GM11168 (cell line): ENCODE measurements around the gene CEACAM4.
"Not testable (repeated sequence)": the region's sequence is repeated elsewhere in the genome, so short reads cannot be mapped to it uniquely, and the experiment has no call there.

Experiments
- in situ Hi-C: fragments of 300-500 bp; cut with MboI; formaldehyde crosslinking; loops from one replicate; pipeline ENCODE4 v1.12.0; 2022; ENCODE audit warnings: low sequenced_read_pairs; ENCODE audit not compliant: unreplicated experiment

CEACAM4 gene

GRCh38 chr19:41587101-41587837 lies 39.6 kb downstream of the CEACAM4 start:
- in situ Hi-C loops, result no loop called here

DNA sequence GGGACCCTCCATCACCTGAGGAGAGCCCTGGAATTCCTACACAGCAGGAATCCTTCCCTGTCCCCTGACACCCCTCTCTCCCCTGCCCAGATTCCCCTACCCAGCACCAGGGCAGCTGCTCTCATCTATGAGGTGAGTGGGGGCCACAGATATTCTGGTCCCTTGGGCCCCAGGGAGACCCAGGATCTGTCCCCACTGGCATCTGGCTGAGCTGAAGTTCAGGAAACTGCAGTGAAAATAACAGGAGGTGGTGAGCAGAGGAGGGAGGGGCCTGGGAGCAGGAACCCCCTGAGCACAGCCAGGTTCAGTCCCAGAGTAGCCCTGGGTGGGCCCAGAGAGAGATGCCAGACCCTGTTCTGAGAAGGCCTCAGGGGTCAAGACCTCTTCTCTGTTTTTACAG lies 40.8 kb downstream of the CEACAM4 start:
- in situ Hi-C loops, result no loop called here

GRCh38 chr19:41584931-41585330 lies 41.9 kb downstream of the CEACAM4 start:
- in situ Hi-C loops, result no loop called here

DNA sequence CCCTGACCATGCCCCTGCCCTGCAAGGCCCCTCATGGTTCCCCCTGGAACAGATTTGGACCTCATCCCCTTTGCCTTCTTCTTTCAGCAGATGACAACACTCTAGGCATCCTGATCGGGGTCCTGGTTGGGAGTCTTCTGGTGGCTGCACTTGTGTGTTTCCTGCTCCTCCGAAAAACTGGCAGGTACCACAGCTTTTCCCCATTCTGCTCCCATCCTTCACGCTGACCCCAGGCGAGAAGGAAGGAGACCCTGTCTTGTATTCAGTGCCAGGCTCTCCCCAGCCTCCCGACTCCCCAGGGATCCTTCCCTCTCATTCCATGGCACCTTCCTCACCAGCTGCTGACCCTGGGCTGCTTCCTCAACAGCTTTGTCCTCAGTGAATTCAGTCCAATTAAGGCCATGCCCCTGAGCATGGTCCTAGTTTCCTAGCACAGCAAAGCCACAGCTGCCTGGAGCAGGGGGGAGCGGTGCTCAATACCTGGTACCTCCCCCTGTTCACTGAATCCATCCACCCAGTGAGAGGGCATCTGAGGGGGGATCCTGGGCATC lies 42.5 kb downstream of the CEACAM4 start:
- in situ Hi-C loops, result no loop called here

DNA sequence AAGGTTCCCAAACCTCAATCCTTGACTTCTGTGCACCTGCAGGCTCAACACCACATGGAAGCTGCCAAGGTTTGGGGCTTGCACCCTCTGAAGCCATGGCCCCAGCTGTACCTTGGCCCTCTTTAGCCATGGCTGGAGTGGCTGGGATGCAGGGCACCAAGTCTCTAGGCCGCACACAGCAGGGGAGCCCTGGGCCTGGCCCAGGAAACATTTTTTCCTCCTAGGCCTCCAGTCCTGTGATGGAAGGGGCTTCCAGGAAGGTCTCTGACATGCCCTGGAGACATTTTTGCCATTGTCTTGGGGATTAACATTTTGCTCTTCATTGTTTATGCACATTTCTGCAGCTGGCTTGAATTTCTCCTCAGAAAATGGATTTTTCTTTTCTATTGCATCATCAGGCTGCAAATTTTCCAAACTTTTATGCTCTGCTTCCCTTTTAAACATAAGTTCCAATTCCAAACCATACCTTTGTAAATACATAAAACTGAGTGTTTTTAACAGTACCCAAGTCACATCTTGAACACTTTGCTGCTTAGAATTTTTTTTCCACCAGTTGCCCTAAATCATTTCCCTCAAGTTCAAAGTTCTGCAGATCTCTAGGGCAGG lies 44.2 kb downstream of the CEACAM4 start:
- in situ Hi-C loops, result not testable (repeated sequence)

DNA sequence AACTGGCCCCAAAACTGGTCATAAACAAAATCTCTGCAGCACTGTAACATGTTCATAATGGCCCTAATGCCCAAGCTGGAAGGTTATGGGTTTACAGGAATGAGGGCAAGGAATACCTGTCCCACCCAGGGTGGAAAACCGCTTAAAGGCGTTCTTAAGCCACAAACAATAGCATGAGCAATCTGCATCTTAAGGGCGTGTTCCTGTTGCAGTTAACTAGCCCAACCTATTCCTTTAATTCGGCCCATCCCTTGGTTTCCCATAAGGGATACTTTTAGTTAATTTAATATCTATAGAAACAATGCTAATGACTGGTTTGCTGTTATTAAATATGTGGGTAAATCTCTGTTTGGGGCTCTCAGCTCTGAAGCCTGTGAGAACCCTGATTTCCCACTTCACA lies 45.8 kb downstream of the CEACAM4 start:
- in situ Hi-C loops, result not testable (repeated sequence)

- in situ Hi-C loops, result loop anchor here (10.0 kb wide), 1 partner anchor 134 kb away; the partner anchor contains the start of gene ERICH4
These were observed 48.0 kb downstream of the CEACAM4 start for GRCh38 chr19:41578886-41579285.

DNA sequence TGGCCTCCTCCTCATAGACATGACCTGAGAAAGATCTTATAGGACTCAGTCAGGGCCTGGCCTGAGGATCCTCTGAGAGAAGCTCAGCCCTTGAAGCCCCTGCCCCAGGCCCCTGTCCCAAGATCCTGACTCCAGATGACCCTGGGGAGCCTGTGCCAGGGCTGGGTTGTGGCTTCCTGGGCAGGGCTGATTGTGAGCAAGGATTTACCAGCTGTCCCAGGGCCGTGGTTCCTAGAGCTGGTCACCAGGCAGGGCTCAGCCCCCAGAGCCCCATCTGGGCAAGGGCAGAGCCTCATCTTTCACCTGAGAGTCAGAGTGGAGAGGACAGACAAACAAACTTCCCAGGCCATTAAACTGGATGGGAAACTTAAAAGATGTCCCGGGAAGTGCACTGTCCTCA lies 49.0 kb downstream of the CEACAM4 start:
- in situ Hi-C loops, result loop anchor here (10.0 kb wide), 1 partner anchor 133 kb away; the partner anchor contains the start of gene ERICH4

DNA sequence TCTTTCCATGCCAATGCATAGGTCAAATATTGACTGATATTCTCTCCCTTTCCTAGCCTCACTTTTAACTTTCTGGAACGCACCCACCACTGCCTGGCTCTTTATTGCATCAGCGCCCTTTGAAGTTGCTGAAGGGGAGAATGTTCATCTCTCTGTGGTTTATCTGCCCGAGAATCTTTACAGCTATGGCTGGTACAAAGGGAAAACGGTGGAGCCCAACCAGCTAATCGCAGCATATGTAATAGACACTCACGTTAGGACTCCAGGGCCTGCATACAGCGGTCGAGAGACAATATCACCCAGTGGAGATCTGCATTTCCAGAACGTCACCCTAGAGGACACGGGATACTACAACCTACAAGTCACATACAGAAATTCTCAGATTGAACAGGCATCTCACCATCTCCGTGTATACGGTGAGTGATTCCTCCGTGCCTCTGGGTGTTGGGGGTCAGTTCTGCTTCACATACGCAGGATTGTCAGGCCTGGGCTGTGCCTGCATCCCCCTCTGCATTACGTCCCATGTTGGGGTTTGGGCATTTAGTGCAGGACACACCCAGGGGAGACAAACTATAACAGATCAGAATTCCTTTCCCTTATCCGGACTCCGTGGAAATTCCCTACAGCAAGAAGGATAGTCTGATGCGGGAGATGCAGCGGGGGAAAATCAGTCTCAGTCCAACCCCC lies 49.6 kb downstream of the CEACAM4 start:
- in situ Hi-C loops, result loop anchor here (10.0 kb wide), 1 partner anchor 132 kb away; the partner anchor contains the start of gene ERICH4

GRCh38 chr19:41575998-41576397 lies 50.9 kb downstream of the CEACAM4 start, which contains the start of gene CEACAM21:
Gene CEACAM21, plus strand, starts transcription at chr19:41576166. Its CDS starts 109 bp downstream, at chr19:41576275.
- in situ Hi-C loops, result loop anchor here (10.0 kb wide), 1 partner anchor 131 kb away; the partner anchor contains the start of gene ERICH4

GRCh38 chr19:41570639-41571112 lies 56.2 kb downstream of the CEACAM4 start:
- in situ Hi-C loops, result loop anchor here (10.0 kb wide), 1 partner anchor 126 kb away; the partner anchor contains the start of gene ERICH4

- in situ Hi-C loops, result loop anchor here (10.0 kb wide), 1 partner anchor 125 kb away; the partner anchor contains the start of gene ERICH4
These were observed 56.7 kb downstream of the CEACAM4 start for GRCh38 chr19:41570179-41570578.

DNA sequence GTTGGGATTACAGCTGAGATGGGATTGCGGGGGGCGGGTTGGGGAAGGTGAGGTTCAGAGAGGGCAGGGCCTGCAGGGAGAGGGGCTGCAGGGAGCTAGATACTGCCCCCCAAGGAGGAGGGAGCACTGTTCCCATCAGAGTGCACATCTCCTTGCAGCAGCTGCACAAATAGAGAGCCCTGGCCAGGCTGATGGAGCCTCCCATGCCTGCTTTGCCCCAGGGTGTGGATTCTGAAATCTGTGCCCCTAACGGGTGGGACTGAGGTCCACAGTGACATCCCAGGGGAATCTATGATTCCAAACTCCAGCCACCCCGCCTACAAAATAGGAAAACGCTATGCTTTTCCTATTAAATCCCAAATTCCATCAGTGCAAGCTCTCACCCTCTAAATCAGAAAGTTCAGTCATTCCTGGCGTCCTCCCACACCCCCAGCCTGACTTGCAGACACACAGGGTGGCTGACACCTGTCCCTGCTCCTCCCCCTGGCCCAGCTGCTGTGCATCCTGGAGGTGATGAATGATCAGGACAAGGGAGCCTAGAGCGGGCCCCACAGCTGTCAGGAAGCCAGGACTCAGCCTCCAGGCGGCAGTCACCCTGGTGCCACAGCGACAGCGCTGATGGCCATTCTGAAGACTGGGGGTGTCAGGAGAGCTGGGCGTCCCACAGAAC lies 57.3 kb downstream of the CEACAM4 start:
- in situ Hi-C loops, result loop anchor here (10.0 kb wide), 1 partner anchor 125 kb away; the partner anchor contains the start of gene ERICH4
